HUES64 (cell line): ENCODE measurements around the gene AFAP1L1.

Experiments
- H3K27ac ChIP-seq: 2 replicates; pipeline ENCODE4 v1.7.0; 2013; ENCODE audit warnings: low read depth, low read length, inconsistent platforms
- H3K27me3 ChIP-seq: 2 replicates; pipeline ENCODE4 v1.6.1; 2013; ENCODE audit warnings: mild to moderate bottlenecking, low read length; ENCODE audit not compliant: insufficient read depth
- H3K36me3 ChIP-seq: 2 replicates; pipeline ENCODE4 v1.6.1; 2013; ENCODE audit warnings: mild to moderate bottlenecking, low read length; ENCODE audit not compliant: insufficient read depth
- H3K4me1 ChIP-seq: 2 replicates; pipeline ENCODE4 v1.6.1; 2013; ENCODE audit warnings: mild to moderate bottlenecking, low read length, moderate library complexity; ENCODE audit not compliant: insufficient read depth
- H3K4me3 ChIP-seq: 2 replicates; pipeline ENCODE4 v1.5.1; 2013; ENCODE audit warnings: mild to moderate bottlenecking, low read length, moderate library complexity
- H3K9ac ChIP-seq: 2 replicates; pipeline ENCODE4 v1.6.1; 2013; ENCODE audit warnings: mild to moderate bottlenecking, low read depth, low read length
- H3K9me3 ChIP-seq: 2 replicates; pipeline ENCODE4 v1.6.1; 2013; ENCODE audit warnings: low read depth, low read length; ENCODE audit not compliant: insufficient read depth
- WGBS: fragments of 150-250, 120-280 bp; methylation state at CpG from one replicate; pipeline ENCODE4 v1.1.7; 2013; ENCODE audit warnings: missing lambda C conversion rate; 5-methylcytosine and 5-hydroxymethylcytosine counted together

The AFAP1L1 gene

GRCh38 chr5:149277801-149278200 is 6.1 kb downstream of the AFAP1L1 start:
- H3K4me3 ChIP-seq, result no peak overlapping the region
- H3K9ac ChIP-seq, result no peak overlapping the region
- H3K27me3 ChIP-seq, result peaks cover 13% of the 10 kb centered on the region
- no peak overlapping the region for H3K27ac ChIP-seq
- 92% methylated on average over 4 of the region's 4 CpGs for WGBS
- no peaks in the 10 kb centered on the region for H3K9me3 ChIP-seq
- peaks cover 15% of the 10 kb centered on the region for H3K4me1 ChIP-seq
- H3K36me3 ChIP-seq, result no peaks in the 10 kb centered on the region

DNA sequence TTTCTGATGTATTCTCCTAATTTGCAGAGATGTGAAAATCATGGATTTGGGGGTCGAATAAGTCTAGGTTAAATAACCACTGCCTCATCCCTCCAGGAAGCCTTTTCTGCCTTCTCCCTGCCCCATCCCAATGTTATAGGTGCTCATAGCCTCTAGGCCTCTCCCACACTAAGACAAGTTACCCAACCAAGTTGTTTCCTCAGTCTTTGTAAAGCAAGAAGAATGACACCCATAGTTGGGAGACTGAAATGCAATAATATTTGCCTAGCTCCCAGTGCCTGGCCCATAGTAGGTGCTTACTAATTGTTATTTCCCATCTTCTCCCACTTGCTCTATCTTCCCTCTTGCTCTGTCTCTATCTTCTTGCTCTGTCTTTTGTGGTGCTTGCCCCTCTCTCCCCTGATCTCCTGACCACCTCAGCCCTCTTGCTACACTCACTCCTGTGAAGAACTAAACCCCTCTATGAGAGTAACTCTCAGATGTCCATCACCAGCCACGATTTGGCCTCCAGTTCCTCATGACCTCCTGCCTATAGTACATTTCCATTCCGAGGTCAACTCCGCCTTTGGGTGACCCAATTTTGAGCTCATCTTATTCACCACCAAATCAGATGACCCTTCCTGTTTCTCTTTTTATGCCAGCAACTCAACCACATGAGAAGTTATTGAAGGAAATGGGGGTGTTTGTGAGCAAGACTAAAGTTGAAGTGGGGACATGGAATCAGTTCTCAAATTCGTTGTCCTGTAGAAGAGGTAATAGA is 7.0 kb downstream of the AFAP1L1 start:
- Histone ChIP-seq H3K9me3 (no peaks in the 10 kb centered on the region), H3K4me3 (no peak overlapping the region), H3K9ac (no peak overlapping the region), H3K36me3 (no peaks in the 10 kb centered on the region), H3K27ac (no peak overlapping the region), H3K27me3 (peaks cover 5% of the 10 kb centered on the region), H3K4me1 (peaks cover 6% of the 10 kb centered on the region; the same call in 1 of the 2 replicates)
- WGBS, result 85% methylated on average over 4 of the region's 5 CpGs

- Histone ChIP-seq H3K4me1 (no peaks in the 10 kb centered on the region), H3K27ac (no peak overlapping the region), H3K36me3 (no peaks in the 10 kb centered on the region), H3K4me3 (no peak overlapping the region), H3K9me3 (no peaks in the 10 kb centered on the region), H3K27me3 (no peaks in the 10 kb centered on the region), H3K9ac (no peak overlapping the region)
- 90% methylated on average over 1 of the region's 1 CpG for WGBS
Observed at GRCh38 chr5:149279661-149280060, 8.0 kb downstream of the AFAP1L1 start.

GRCh38 chr5:149280124-149280523 is 8.5 kb downstream of the AFAP1L1 start:
- no peaks in the 10 kb centered on the region for H3K27me3 ChIP-seq

DNA sequence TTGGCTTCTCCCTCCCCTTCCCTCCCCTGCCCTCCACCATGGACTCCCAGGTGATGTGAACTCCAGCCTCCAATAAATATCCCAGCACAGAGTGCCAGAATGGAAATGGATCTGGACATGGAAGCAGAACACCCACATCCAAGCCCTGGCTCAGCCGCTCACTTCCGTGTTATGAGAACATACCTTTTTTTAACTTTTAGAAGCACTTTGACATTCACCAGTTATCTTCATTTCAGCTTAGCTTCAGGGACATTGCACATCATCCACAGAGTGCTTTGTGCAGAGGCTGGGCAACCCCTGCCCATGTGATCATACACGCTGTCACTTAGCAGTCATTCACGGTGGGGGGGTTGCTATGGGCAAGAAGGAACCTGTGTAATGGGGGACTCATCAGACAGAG is 9.1 kb downstream of the AFAP1L1 start:
- H3K9me3 ChIP-seq, result no peaks in the 10 kb centered on the region
- no peaks in the 10 kb centered on the region for H3K36me3 ChIP-seq
- no peaks in the 10 kb centered on the region for H3K4me1 ChIP-seq
- 99% methylated on average over 4 of the region's 4 CpGs for WGBS
- no peak overlapping the region for H3K27ac ChIP-seq
- H3K4me3 ChIP-seq, result no peak overlapping the region
- no peak overlapping the region for H3K9ac ChIP-seq
- no peaks in the 10 kb centered on the region for H3K27me3 ChIP-seq

More at GRCh38 chr5:149280124-149280523, 8.5 kb downstream of the AFAP1L1 start:
- Histone ChIP-seq H3K4me1 (no peaks in the 10 kb centered on the region), H3K4me3 (no peak overlapping the region), H3K36me3 (no peaks in the 10 kb centered on the region), H3K9me3 (no peaks in the 10 kb centered on the region), H3K9ac (no peak overlapping the region), H3K27ac (no peak overlapping the region)
- 80% methylated on average over 1 of the region's 1 CpG for WGBS

GRCh38 chr5:149282027-149282965 is 10.6 kb downstream of the AFAP1L1 start:
- no peaks in the 10 kb centered on the region for H3K36me3 ChIP-seq
- H3K27ac ChIP-seq, result no peak overlapping the region
- H3K27me3 ChIP-seq, result no peaks in the 10 kb centered on the region
- 89% methylated on average over 12 of the region's 12 CpGs for WGBS
- no peak overlapping the region for H3K4me3 ChIP-seq
- H3K9ac ChIP-seq, result no peak overlapping the region
- no peaks in the 10 kb centered on the region for H3K4me1 ChIP-seq
- H3K9me3 ChIP-seq, result no peaks in the 10 kb centered on the region

GRCh38 chr5:149282966-149283332 is 11.3 kb downstream of the AFAP1L1 start:
- 94% methylated on average over 5 of the region's 5 CpGs for WGBS
- no peaks in the 10 kb centered on the region for H3K36me3 ChIP-seq
- H3K27me3 ChIP-seq, result no peaks in the 10 kb centered on the region
- H3K9ac ChIP-seq, result no peak overlapping the region
- H3K9me3 ChIP-seq, result no peaks in the 10 kb centered on the region
- no peak overlapping the region for H3K27ac ChIP-seq
- H3K4me1 ChIP-seq, result no peaks in the 10 kb centered on the region
- no peak overlapping the region for H3K4me3 ChIP-seq

DNA sequence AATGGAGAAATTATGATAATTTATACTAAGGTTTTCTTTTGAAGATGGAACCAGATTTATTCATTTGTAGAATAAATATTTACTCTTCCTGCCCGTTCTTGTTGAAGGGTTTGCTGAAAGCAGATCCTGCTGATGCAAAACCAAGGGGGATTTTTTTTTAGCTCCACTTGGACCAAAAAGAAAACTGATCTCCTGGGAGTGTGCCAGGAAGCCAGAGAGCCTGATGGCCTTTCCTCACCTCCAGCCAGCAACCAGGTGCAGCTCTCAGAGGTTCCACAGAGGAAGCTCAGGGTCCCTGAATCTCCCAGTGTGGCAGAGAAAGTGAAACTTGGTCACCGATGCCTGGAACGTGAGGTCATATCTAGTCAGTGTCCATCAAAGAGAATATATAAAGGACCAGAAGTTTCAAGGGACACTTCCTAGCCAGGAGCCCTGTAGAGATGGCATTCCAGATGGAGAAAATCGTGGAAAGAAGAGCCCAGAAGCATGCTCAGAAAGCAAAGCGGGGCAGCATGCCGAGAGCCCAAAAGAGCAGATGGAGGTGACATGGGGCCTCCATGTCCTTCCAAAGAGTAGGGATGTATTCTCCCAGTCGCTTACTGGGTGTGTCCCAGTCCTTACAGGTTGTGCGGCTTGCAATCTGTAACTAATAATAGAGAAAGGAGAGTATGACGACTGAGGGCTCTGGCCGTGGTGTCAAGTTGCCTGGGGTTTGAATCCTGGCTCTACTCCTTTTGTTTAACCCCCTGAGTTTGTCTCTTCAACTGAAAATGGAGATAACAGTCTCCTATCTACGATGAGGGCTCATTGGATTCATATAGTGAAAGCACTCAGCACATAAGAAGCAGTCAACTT is 12.2 kb downstream of the AFAP1L1 start:
- WGBS, result 87% methylated on average over 11 of the region's 11 CpGs
- Histone ChIP-seq H3K9me3 (no peaks in the 10 kb centered on the region), H3K9ac (no peak overlapping the region), H3K4me3 (no peak overlapping the region), H3K27ac (no peak overlapping the region), H3K4me1 (no peaks in the 10 kb centered on the region), H3K27me3 (no peaks in the 10 kb centered on the region), H3K36me3 (no peaks in the 10 kb centered on the region)

- Histone ChIP-seq H3K27ac (no peak overlapping the region), H3K27me3 (no peaks in the 10 kb centered on the region), H3K4me3 (no peak overlapping the region), H3K4me1 (no peaks in the 10 kb centered on the region), H3K9ac (no peak overlapping the region), H3K9me3 (no peaks in the 10 kb centered on the region), H3K36me3 (no peaks in the 10 kb centered on the region)
- 72% methylated on average over 5 of the region's 5 CpGs for WGBS
Observed at GRCh38 chr5:149284501-149284900, 12.8 kb downstream of the AFAP1L1 start.

DNA sequence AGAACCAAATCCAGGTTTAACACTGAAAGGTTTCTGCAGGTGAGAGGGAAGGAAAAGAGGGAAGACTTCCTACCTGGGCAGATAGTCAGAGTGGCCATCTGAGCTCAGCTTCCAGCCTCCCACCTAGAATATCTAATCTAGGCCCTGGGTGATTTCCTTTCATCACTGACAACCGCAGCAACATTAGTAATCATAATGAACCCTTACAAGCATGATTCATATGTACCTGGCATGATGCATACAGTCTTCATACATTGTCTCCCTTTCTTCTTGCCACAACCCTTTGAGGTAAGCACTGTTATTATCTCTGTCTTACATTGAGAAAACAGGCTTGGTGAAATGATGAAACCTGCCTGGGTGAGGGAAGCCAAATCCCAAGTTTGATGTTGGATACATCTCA is 13.5 kb downstream of the AFAP1L1 start:
- Histone ChIP-seq H3K9ac (no peak overlapping the region), H3K36me3 (no peaks in the 10 kb centered on the region), H3K4me3 (no peak overlapping the region), H3K4me1 (no peaks in the 10 kb centered on the region), H3K27ac (no peak overlapping the region), H3K9me3 (no peaks in the 10 kb centered on the region), H3K27me3 (no peaks in the 10 kb centered on the region)
- 94% methylated on average over 1 of the region's 1 CpG for WGBS

- Histone ChIP-seq H3K4me3 (no peak overlapping the region), H3K27ac (no peak overlapping the region), H3K27me3 (no peaks in the 10 kb centered on the region), H3K9me3 (no peaks in the 10 kb centered on the region), H3K9ac (no peak overlapping the region), H3K4me1 (no peaks in the 10 kb centered on the region), H3K36me3 (no peaks in the 10 kb centered on the region)
- 93% methylated on average over 8 of the region's 8 CpGs for WGBS
Observed at GRCh38 chr5:149288436-149288835, 16.8 kb downstream of the AFAP1L1 start.
